GM23338 (cell line): ENCODE results near the gene POLD3. TPM values are rescaled to one million over a fixed set of nuclear protein-coding genes. Genes with fewer than 3 reads are reported as not detected.

Experiments used
- ATAC-seq: fragments of 200-7000 bp; cut with Tn5 transposase; 3 replicates; pipeline ENCODE4 v1.9.1; 2020
- DNase-seq: peaks from one replicate; pipeline ENCODE4 v3.0.0-alpha.2; 2015; ENCODE audit warnings: low spot score
- H2AFZ ChIP-seq: fragments of 200-600 bp; sonication (generic); 2 replicates; pipeline ENCODE4 v1.8.0; 2016; ENCODE audit warnings: antibody characterized with exemption, mild to moderate bottlenecking, moderate library complexity
- H3F3A ChIP-seq: fragments of 200-600 bp; sonication (generic); replicated peaks from 2 replicates; pipeline ENCODE4 v1.8.0; 2017; ENCODE audit warnings: antibody characterized with exemption, mixed run types, low read depth
- H3K27ac ChIP-seq: fragments of 200-600 bp; sonication (generic); 2 replicates; pipeline ENCODE4 v1.6.1; 2016; ENCODE audit warnings: low read depth
- H3K27me3 ChIP-seq: fragments of 200-600 bp; sonication (generic); 2 replicates; pipeline ENCODE4 v1.8.0; 2016; ENCODE audit warnings: mild to moderate bottlenecking, mixed run types, moderate library complexity; ENCODE audit not compliant: insufficient read depth
- H3K36me3 ChIP-seq: fragments of 200-600 bp; sonication (generic); 2 replicates; pipeline ENCODE4 v1.8.0; 2016; ENCODE audit warnings: mild to moderate bottlenecking; ENCODE audit not compliant: insufficient read depth
- H3K4me1 ChIP-seq: fragments of 200-600 bp; sonication (generic); 2 replicates; pipeline ENCODE4 v1.8.0; 2016; ENCODE audit warnings: mild to moderate bottlenecking, moderate library complexity; ENCODE audit not compliant: insufficient read depth
- H3K4me2 ChIP-seq: fragments of 200-600 bp; sonication (generic); 2 replicates; pipeline ENCODE4 v1.7.1; 2017; ENCODE audit warnings: mixed run types
- H3K4me3 ChIP-seq: fragments of 200-600 bp; sonication (generic); 2 replicates; pipeline ENCODE4 v1.6.1; 2016; ENCODE audit warnings: mixed run types
- H3K79me2 ChIP-seq: fragments of 200-600 bp; sonication (generic); replicated peaks from 2 replicates; pipeline ENCODE4 v1.8.0; 2017; ENCODE audit warnings: mild to moderate bottlenecking; ENCODE audit not compliant: insufficient read depth
- H3K9me2 ChIP-seq: fragments of 200-600 bp; sonication (generic); 2 replicates; pipeline ENCODE4 v1.8.0; 2017; ENCODE audit not compliant: insufficient read depth
- H4K20me1 ChIP-seq: fragments of 200-600 bp; sonication (generic); replicated peaks from 2 replicates; pipeline ENCODE4 v1.8.0; 2017; ENCODE audit warnings: mild to moderate bottlenecking; ENCODE audit not compliant: insufficient read depth
- H3K27ac Mint-ChIP-seq: 2 replicates; pipeline ENCODE4 v1.8.0; 2020; ENCODE audit warnings: inconsistent platforms, mild to moderate bottlenecking, moderate library complexity, mixed read lengths
- H3K27me3 Mint-ChIP-seq: 3 replicates; pipeline ENCODE4 v1.8.0; 2022; ENCODE audit warnings: low read depth, mild to moderate bottlenecking, moderate library complexity, mixed read lengths, inconsistent platforms; ENCODE audit not compliant: insufficient read depth, poor library complexity
- H3K36me3 Mint-ChIP-seq: 3 replicates; pipeline ENCODE4 v1.8.0; 2021; ENCODE audit warnings: low read depth, mild to moderate bottlenecking, inconsistent platforms, moderate library complexity, mixed read lengths
- H3K4me1 Mint-ChIP-seq: 3 replicates; pipeline ENCODE4 v1.8.0; 2020; ENCODE audit warnings: mild to moderate bottlenecking, inconsistent platforms, mixed read lengths
- H3K4me3 Mint-ChIP-seq: 3 replicates; pipeline ENCODE4 v1.8.0; 2021; ENCODE audit warnings: moderate library complexity, mild to moderate bottlenecking, inconsistent platforms, mixed read lengths
- H3K9me3 Mint-ChIP-seq: 3 replicates; pipeline ENCODE4 v1.8.0; 2020; ENCODE audit warnings: moderate library complexity, mild to moderate bottlenecking, inconsistent platforms, mixed read lengths
- ETS1 ChIP-seq: IDR thresholded peaks from 2 replicates; pipeline ENCODE4 v1.6.1; 2016; ENCODE audit warnings: antibody characterized with exemption
- POLR2AphosphoS5 ChIP-seq: IDR thresholded peaks from 2 replicates; pipeline ENCODE4 v1.6.1; 2016; ENCODE audit warnings: antibody characterized with exemption, low read depth
- STAT1 ChIP-seq: IDR thresholded peaks from one replicate; pipeline ENCODE4 v1.6.1; 2016; ENCODE audit warnings: antibody characterized with exemption; ENCODE audit not compliant: unreplicated experiment
- ZNF331 ChIP-seq: fragments of 250-450 bp; sonication (Bioruptor Pico); IDR thresholded peaks from 2 replicates; pipeline ENCODE4 v1.5.0; 2020; ENCODE audit warnings: low read depth, mild to moderate bottlenecking, moderate library complexity
- ZNF462 ChIP-seq: fragments of 250-450 bp; sonication (Bioruptor Pico); IDR thresholded peaks from 2 replicates; pipeline ENCODE4 v1.5.0; 2020; ENCODE audit warnings: mild to moderate bottlenecking, moderate library complexity
- polyA plus RNA-seq: library from polyadenylated mRNA; unstranded; fragments of >200 nt; fragmentation: Nextera tagmentation; extraction: Ambion mirVana; gene quantifications from 2 replicates; pipeline ENCODE4 v1.2.1, GENCODE V29; 2016
- total RNA-seq: library from RNA; depleted of rRNA; stranded (reverse); fragments of >200 nt; shearing (Covaris generic); gene quantifications from 2 replicates; pipeline ENCODE4 v1.2.3, GENCODE V29; 2014

The POLD3 gene
- total and polyA plus RNA-seq, 2 experiments from 2014 or later: 21.9 to 50.1 TPM

GRCh38 chr11:74571062-74571399 is 21.4 kb upstream of the POLD3 start:
- no peaks in the 10 kb centered on the region for H3K4me1 ChIP-seq
- H3K4me3 Mint-ChIP-seq: no peak overlapping the region
- H3K27me3 Mint-ChIP-seq: peaks cover 4% of the 10 kb centered on the region
- DNase-seq (no peak), ATAC-seq (no peak)
- no peaks in the 10 kb centered on the region for H4K20me1 ChIP-seq
- H3K9me3 Mint-ChIP-seq: no peaks in the 10 kb centered on the region
- no peaks in the 10 kb centered on the region for H3K36me3 ChIP-seq
- H3K27me3 ChIP-seq: no peaks in the 10 kb centered on the region
- TF ChIP-seq ETS1 (no peak), ZNF331 (CRISPR knock-in tag) (no peak), POLR2AphosphoS5 (no peak), ZNF462 (CRISPR knock-in tag) (no peak)
- no peak overlapping the region for H2AFZ ChIP-seq
- no peaks in the 10 kb centered on the region for H3K36me3 Mint-ChIP-seq
- no peaks in the 10 kb centered on the region for H3K4me1 Mint-ChIP-seq
- no peak overlapping the region for H3K27ac Mint-ChIP-seq
- H3K4me3 ChIP-seq: no peak overlapping the region
- H3K4me2 ChIP-seq: no peak overlapping the region
- H3F3A ChIP-seq: no peaks in the 10 kb centered on the region
- H3K79me2 ChIP-seq: no peaks in the 10 kb centered on the region
- no peak overlapping the region for H3K27ac ChIP-seq
- no peaks in the 10 kb centered on the region for H3K9me2 ChIP-seq

- Mint-ChIP-seq H3K36me3 (no peaks in the 10 kb centered on the region; the same call in 2 of the 3 replicates), H3K27ac (no peak overlapping the region)
- TF ChIP-seq STAT1 (no peak), ETS1 (no peak)
These were observed 20.0 kb upstream of the POLD3 start for GRCh38 chr11:74572349-74572748.

More at GRCh38 chr11:74572349-74572748, 20.0 kb upstream of the POLD3 start:
- no peaks in the 10 kb centered on the region for H4K20me1 ChIP-seq
- ATAC-seq (no peak), DNase-seq (no peak)
- H3K9me2 ChIP-seq: no peaks in the 10 kb centered on the region
- H3K27me3 Mint-ChIP-seq: peaks cover 4% of the 10 kb centered on the region
- no peak overlapping the region for H3K4me3 ChIP-seq
- H3K4me1 Mint-ChIP-seq: no peaks in the 10 kb centered on the region
- no peak overlapping the region for H3K27ac ChIP-seq
- H2AFZ ChIP-seq: no peak overlapping the region
- H3K9me3 Mint-ChIP-seq: no peaks in the 10 kb centered on the region
- H3F3A ChIP-seq: no peaks in the 10 kb centered on the region
- H3K27me3 ChIP-seq: no peaks in the 10 kb centered on the region
- H3K4me2 ChIP-seq: no peak overlapping the region
- H3K4me1 ChIP-seq: no peaks in the 10 kb centered on the region
- H3K36me3 ChIP-seq: no peaks in the 10 kb centered on the region
- no peak overlapping the region for H3K4me3 Mint-ChIP-seq
- no peaks in the 10 kb centered on the region for H3K79me2 ChIP-seq
